AG04450 (cell line): ENCODE results near the gene CFAP251. TPM values are rescaled to one million over a fixed set of nuclear protein-coding genes. Genes with fewer than 3 reads are reported as not detected.
A peak's percentile ranks its signal among the peaks of the same experiment; 100 is the strongest.
"Not testable (repeated sequence)": the region's sequence is repeated elsewhere in the genome, so short reads cannot be mapped to it uniquely, and the experiment has no call there.

Experiments used
- CTCF ChIA-PET: fragments of 300-600, 350-600 bp; formaldehyde crosslinking; extraction: SDS; loops from one replicate; lab custom pipeline; 2022; ENCODE audit warnings: antibody characterized with exemption, inconsistent platforms; lab: Charles Lee
- POLR2A ChIA-PET: fragments of 350-600 bp; formaldehyde crosslinking; extraction: SDS; loops from one replicate; lab custom pipeline; 2021; ENCODE audit warnings: antibody characterized with exemption, inconsistent platforms; lab: Yijun Ruan, JAX
- DNase-seq: peaks from one replicate; pipeline ENCODE4 v3.0.0-alpha.2; 2011; ENCODE audit warnings: low read depth, low spot score
- H3K27ac ChIP-seq: one replicate; pipeline ENCODE4 v1.5.1; 2012; ENCODE audit warnings: low read depth, low read length, control low read depth
- H3K27me3 ChIP-seq: one replicate; pipeline ENCODE4 v1.6.0; 2012; ENCODE audit warnings: low read length; ENCODE audit not compliant: control insufficient read depth, insufficient read depth
- H3K4me3 ChIP-seq: 2 replicates; pipeline ENCODE4 v1.5.1; 2011; ENCODE audit warnings: mild to moderate bottlenecking, low read depth, low read length, control low read depth
- H3K9me3 ChIP-seq: 2 replicates; pipeline ENCODE4 v1.5.1; 2012; ENCODE audit warnings: low read length; ENCODE audit not compliant: control insufficient read depth, insufficient read depth
- CTCF ChIP-seq: IDR thresholded peaks from 2 replicates; pipeline ENCODE4 v1.5.1; 2011; ENCODE audit warnings: low read depth, low read length, control low read depth, inconsistent platforms
- polyA minus RNA-seq: library from RNA; depleted of rRNA, polyadenylated mRNA; stranded (reverse); fragments of >200 nt; gene quantifications from 2 replicates; pipeline ENCODE4 v1.2.3, GENCODE V29; 2011; rRNA and poly(A)+ RNA removed
- polyA plus RNA-seq: library from polyadenylated mRNA; depleted of rRNA; stranded (reverse); fragments of >200 nt; gene quantifications from 2 replicates; pipeline ENCODE4 v1.2.3, GENCODE V29; 2011; rRNA removed

Gene CFAP251
- 16.0 and 16.1 TPM in 2 replicates for polyA plus RNA-seq
- 10.9 and 15.1 TPM in 2 replicates for polyA minus RNA-seq

- Histone ChIP-seq H3K4me3 (peak within 1 kb of the TSS; percentile 1; the same call in 1 of the 2 replicates), H3K27ac (no peak within 1 kb of the TSS), H3K27me3 (no peaks in the 10 kb centered on the region), H3K9me3 (no peaks in the 10 kb centered on the region)
- ChIA-PET CTCF (interaction anchor here (0.5 to 1.9 kb wide), 6 partner anchors 9 to 121 kb away, joined by 3 to 8 read pairs (median 3); no protein-coding TSS in a partner anchor), POLR2A (no interaction called here)
- TF ChIP-seq CTCF, result peak; percentile 56
- no peak for DNase-seq
Observed at GRCh38 chr12:121917950-121918678, at the start of gene CFAP251. TSS of gene CFAP251 (plus strand) at chr12:121918592. CDS start at chr12:121921306, 2,714 bp downstream.

GRCh38 chr12:121869229-121869628 lies 49.2 kb upstream of the CFAP251 start:
- H3K9me3 ChIP-seq, H3K27ac ChIP-seq, H3K27me3 ChIP-seq, H3K4me3 ChIP-seq, DNase-seq, POLR2A ChIA-PET: not testable (repeated sequence)
- CTCF ChIA-PET, result interaction anchor here (1.4 to 2.5 kb wide), 3 partner anchors 19 to 75 kb away, joined by 4 to 10 read pairs (median 4); partner anchors contain the start of gene RHOF

GRCh38 chr12:121871467-121871866 lies 46.9 kb upstream of the CFAP251 start:
- POLR2A ChIA-PET, result interaction anchor here (1.1 to 2.4 kb wide), 3 partner anchors 10 to 59 kb away, joined by 3 to 18 read pairs (median 4); partner anchors contain the start of gene PSMD9
- Histone ChIP-seq H3K9me3 (no peaks in the 10 kb centered on the region), H3K4me3 (no peak overlapping the region), H3K27me3 (no peaks in the 10 kb centered on the region), H3K27ac (peak overlapping the region; percentile 11)
- no peak for DNase-seq
- TF ChIP-seq CTCF, result no peak
- CTCF ChIA-PET, result interaction anchor here (0.9 to 1.6 kb wide), 3 partner anchors 10 to 59 kb away, joined by 3 to 7 read pairs (median 4); partner anchors contain the start of gene PSMD9

- ChIA-PET POLR2A (interaction anchor here (0.5 to 2.4 kb wide), 11 partner anchors 11 to 377 kb away, joined by 3 to 18 read pairs (median 4); partner anchors contain the start of gene PSMD9), CTCF (interaction anchor here (0.9 to 1.2 kb wide), 4 partner anchors 16 to 78 kb away, joined by 3 to 6 read pairs (median 4); partner anchors contain the start of gene PSMD9)
- Histone ChIP-seq H3K9me3 (no peaks in the 10 kb centered on the region), H3K27ac (peak overlapping the region; percentile 97), H3K4me3 (peak overlapping the region; percentile 27), H3K27me3 (no peaks in the 10 kb centered on the region)
- peak; percentile 98 for DNase-seq
- TF ChIP-seq CTCF, result no peak
Observed at GRCh38 chr12:121872546-121873215, 45.7 kb upstream of the CFAP251 start.

- TF ChIP-seq CTCF, result no peak
- Histone ChIP-seq H3K9me3 (no peaks in the 10 kb centered on the region), H3K4me3 (no peak overlapping the region), H3K27ac (peak overlapping the region; percentile 97), H3K27me3 (no peaks in the 10 kb centered on the region)
- DNase-seq, result no peak
- ChIA-PET CTCF (interaction anchor here (0.9 to 1.2 kb wide), 4 partner anchors 15 to 78 kb away, joined by 3 to 6 read pairs (median 4); partner anchors contain the start of gene PSMD9), POLR2A (interaction anchor here (0.5 to 2.4 kb wide), 10 partner anchors 10 to 378 kb away, joined by 3 to 18 read pairs (median 4); partner anchors contain the start of gene PSMD9)
Observed at GRCh38 chr12:121873216-121873569, 45.2 kb upstream of the CFAP251 start.
